HUES6 (cell line): ENCODE data around the gene MET.

ENCODE experiments used
- H3K27ac ChIP-seq: 2 replicates; pipeline ENCODE4 v1.7.0; 2013; ENCODE audit warnings: low read depth, mild to moderate bottlenecking, low read length, inconsistent platforms
- H3K27me3 ChIP-seq: 2 replicates; pipeline ENCODE4 v1.6.1; 2013; ENCODE audit warnings: low read length; ENCODE audit not compliant: control insufficient read depth, insufficient read depth
- H3K36me3 ChIP-seq: 2 replicates; pipeline ENCODE4 v1.6.1; 2013; ENCODE audit warnings: low read length; ENCODE audit not compliant: control insufficient read depth, insufficient read depth
- H3K4me1 ChIP-seq: 2 replicates; pipeline ENCODE4 v1.6.1; 2013; ENCODE audit warnings: low read length; ENCODE audit not compliant: control insufficient read depth, insufficient read depth
- H3K4me3 ChIP-seq: 2 replicates; pipeline ENCODE4 v1.5.1; 2013; ENCODE audit warnings: low read depth, low read length
- H3K9ac ChIP-seq: one replicate; pipeline ENCODE4 v1.6.1; 2013; ENCODE audit warnings: mild to moderate bottlenecking, low read length
- H3K9me3 ChIP-seq: 2 replicates; pipeline ENCODE4 v1.6.1; 2013; ENCODE audit warnings: low read depth, low read length; ENCODE audit not compliant: control insufficient read depth, insufficient read depth

Gene MET

GRCh38 chr7:116829493-116829892 is 157.5 kb downstream of the MET start:
- Histone ChIP-seq H3K27me3 (no peaks in the 10 kb centered on the region), H3K4me1 (no peaks in the 10 kb centered on the region), H3K27ac (no peak overlapping the region), H3K4me3 (no peak overlapping the region), H3K36me3 (no peaks in the 10 kb centered on the region), H3K9me3 (no peaks in the 10 kb centered on the region), H3K9ac (no peak overlapping the region)

GRCh38 chr7:116832692-116833091 is 160.7 kb downstream of the MET start:
- Histone ChIP-seq H3K9me3 (no peaks in the 10 kb centered on the region), H3K27ac (no peak overlapping the region), H3K4me1 (no peaks in the 10 kb centered on the region), H3K27me3 (no peaks in the 10 kb centered on the region), H3K4me3 (no peak overlapping the region), H3K9ac (no peak overlapping the region), H3K36me3 (no peaks in the 10 kb centered on the region)

- Histone ChIP-seq H3K9me3 (no peaks in the 10 kb centered on the region), H3K27me3 (no peaks in the 10 kb centered on the region), H3K4me3 (no peak overlapping the region), H3K27ac (no peak overlapping the region), H3K4me1 (no peaks in the 10 kb centered on the region), H3K9ac (no peak overlapping the region), H3K36me3 (no peaks in the 10 kb centered on the region)
Measured at GRCh38 chr7:116834815-116835504, 163.0 kb downstream of the MET start.

- no peak overlapping the region for H3K27ac ChIP-seq
- H3K27me3 ChIP-seq: no peaks in the 10 kb centered on the region
- no peaks in the 10 kb centered on the region for H3K36me3 ChIP-seq
- no peak overlapping the region for H3K4me3 ChIP-seq
- H3K9ac ChIP-seq: no peak overlapping the region
- H3K9me3 ChIP-seq: no peaks in the 10 kb centered on the region
- no peaks in the 10 kb centered on the region for H3K4me1 ChIP-seq
Measured at GRCh38 chr7:116836048-116836447, 164.1 kb downstream of the MET start.

GRCh38 chr7:116836911-116837310 is 164.9 kb downstream of the MET start:
- Histone ChIP-seq H3K27ac (no peak overlapping the region), H3K27me3 (no peaks in the 10 kb centered on the region)

GRCh38 chr7:116837586-116837985 is 165.6 kb downstream of the MET start:
- no peak overlapping the region for H3K27ac ChIP-seq
- no peaks in the 10 kb centered on the region for H3K4me1 ChIP-seq
- no peaks in the 10 kb centered on the region for H3K9me3 ChIP-seq
- no peak overlapping the region for H3K9ac ChIP-seq
- H3K27me3 ChIP-seq: no peaks in the 10 kb centered on the region
- no peaks in the 10 kb centered on the region for H3K36me3 ChIP-seq
- no peak overlapping the region for H3K4me3 ChIP-seq

More at GRCh38 chr7:116836911-116837310, 164.9 kb downstream of the MET start:
- Histone ChIP-seq H3K4me3 (no peak overlapping the region), H3K36me3 (no peaks in the 10 kb centered on the region), H3K9ac (no peak overlapping the region), H3K9me3 (no peaks in the 10 kb centered on the region), H3K4me1 (no peaks in the 10 kb centered on the region)

GRCh38 chr7:116840256-116840655 is 168.3 kb downstream of the MET start:
- Histone ChIP-seq H3K9ac (no peak overlapping the region), H3K27ac (no peak overlapping the region), H3K36me3 (no peaks in the 10 kb centered on the region), H3K9me3 (no peaks in the 10 kb centered on the region), H3K27me3 (no peaks in the 10 kb centered on the region), H3K4me1 (no peaks in the 10 kb centered on the region), H3K4me3 (no peak overlapping the region)

- no peaks in the 10 kb centered on the region for H3K4me1 ChIP-seq
- no peaks in the 10 kb centered on the region for H3K9me3 ChIP-seq
- H3K9ac ChIP-seq: no peak overlapping the region
- H3K4me3 ChIP-seq: no peak overlapping the region
- H3K27me3 ChIP-seq: no peaks in the 10 kb centered on the region
- no peak overlapping the region for H3K27ac ChIP-seq
- H3K36me3 ChIP-seq: no peaks in the 10 kb centered on the region
Measured at GRCh38 chr7:116842371-116842770, 170.4 kb downstream of the MET start.

GRCh38 chr7:116843378-116843777 is 171.4 kb downstream of the MET start:
- no peak overlapping the region for H3K27ac ChIP-seq
- H3K27me3 ChIP-seq: no peaks in the 10 kb centered on the region
- H3K4me3 ChIP-seq: no peak overlapping the region

More at GRCh38 chr7:116843378-116843777, 171.4 kb downstream of the MET start:
- Histone ChIP-seq H3K9me3 (no peaks in the 10 kb centered on the region), H3K4me1 (no peaks in the 10 kb centered on the region), H3K36me3 (no peaks in the 10 kb centered on the region), H3K9ac (no peak overlapping the region)
